Esophagus muscularis mucosa (tissue), 4 donors: ENCODE results near the gene GRID2. TPM values are rescaled to one million over a fixed set of nuclear protein-coding genes. Genes with fewer than 3 reads are reported as not detected.

Experiments
- DNase-seq: peaks from one replicate; pipeline ENCODE4 v3.0.0-alpha.2; 2017; ENCODE audit errors: extremely low spot score
- H3K27ac ChIP-seq, 4 donors: fragments of 200-600 bp; sonication (generic); replicated peaks in 1 of 4; 1 replicate in 3 of 4; 2 replicates in 1 of 4; pipeline ENCODE4 v1.5.1; 2016 to 2019; ENCODE audit warnings: mild to moderate bottlenecking in 1 of 4
- H3K27me3 ChIP-seq, 4 donors: fragments of 200-600 bp; sonication (generic); one replicate each; pipeline versions ENCODE4 v1.5.1 to v1.6.0; 2016 to 2019
- H3K36me3 ChIP-seq, 4 donors: fragments of 200-600 bp; sonication (generic); one replicate each; pipeline ENCODE4 v1.5.1; 2016 to 2019
- H3K4me1 ChIP-seq, 4 donors: fragments of 200-600 bp; sonication (generic); one replicate each; pipeline ENCODE4 v1.5.1; 2016 to 2019
- H3K4me3 ChIP-seq, 4 donors: fragments of 200-600 bp; sonication (generic); 1 replicate in 2 of 4; 2 replicates in 2 of 4; pipeline ENCODE4 v1.5.1; 2016 to 2019; ENCODE audit warnings: mild to moderate bottlenecking in 4 of 4, moderate library complexity in 1 of 4
- H3K9me3 ChIP-seq, 4 donors: fragments of 200-600 bp; sonication (generic); 1 replicate in 3 of 4; 2 replicates in 1 of 4; pipeline ENCODE4 v1.5.1; 2016 to 2019
- EP300 ChIP-seq: sonication (generic); formaldehyde crosslinking; IDR thresholded peaks from one replicate; pipeline ENCODE4 v1.6.1; 2017; ENCODE audit warnings: antibody characterized with exemption
- POLR2A ChIP-seq: fragments of 450-650 bp; IDR thresholded peaks from one replicate; pipeline ENCODE4 v1.6.1; 2017; ENCODE audit warnings: antibody characterized with exemption, moderate library complexity, mild to moderate bottlenecking, low read depth
- POLR2AphosphoS5 ChIP-seq, 2 donors: sonication (generic); formaldehyde crosslinking; IDR thresholded peaks; one replicate each; pipeline ENCODE4 v1.6.1; 2017; ENCODE audit warnings: antibody characterized with exemption in 2 of 2
- WGBS: methylation state at CpG from one replicate; pipeline ENCODE4 v1.1.5; 2018; 5-methylcytosine and 5-hydroxymethylcytosine counted together
- intact Hi-C: fragments of 100-400 bp; cut with DNase I; formaldehyde crosslinking; loops from one replicate; pipeline ENCODE4 v1.15.1; 2023
- total RNA-seq, 4 donors: library from RNA; depleted of rRNA; stranded (reverse); fragments of >200 nt; gene quantifications; one replicate each; pipeline versions ENCODE4 v1.1.0 to v1.2.1, GENCODE V29; 2016
- TF ChIP-seq, protein P1 (sequence below), 3 experiments: fragments of 200-600 bp in 2 of 3; fragments of 450-650 bp in 1 of 3; sonication (generic) in 2 of 3; IDR thresholded peaks; one replicate each; pipeline ENCODE4 v1.5.1; 2017 to 2019; ENCODE audit warnings: antibody characterized with exemption in 3 of 3, mild to moderate bottlenecking in 2 of 3, moderate library complexity in 1 of 3

The GRID2 gene
- total RNA-seq, 4 donors from 2014 or later, result 0.06 to 0.17 TPM; not detected in 2

GRCh38 chr4:93448691-93449293 lies 1145.0 kb downstream of the GRID2 start:
- H3K27ac ChIP-seq, result no peak overlapping the region
- H3K4me3 ChIP-seq, result no peak overlapping the region
- WGBS, result 88% methylated on average over 1 of the region's 1 CpG

DNA sequence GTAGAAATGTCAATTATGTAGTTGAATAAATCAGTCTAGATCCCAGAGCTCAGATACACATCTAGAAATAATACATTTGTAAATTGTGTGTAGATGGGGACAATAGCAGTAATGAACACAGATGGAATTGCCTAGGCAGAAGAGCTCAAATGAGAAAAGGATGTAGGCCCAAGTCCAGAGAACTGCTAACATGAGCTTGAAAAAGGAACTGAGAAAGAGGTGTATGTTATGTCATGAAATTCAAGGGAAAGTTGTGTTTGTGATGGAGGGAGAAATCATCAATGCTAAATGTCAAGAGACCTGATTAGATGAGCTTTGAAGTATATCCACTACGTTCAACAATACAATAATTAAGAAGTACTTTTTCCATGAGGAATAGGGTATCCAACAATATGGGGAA lies 1148.2 kb downstream of the GRID2 start:
- Histone ChIP-seq H3K4me1 (no peaks in the 10 kb centered on the region), H3K9me3 (no peaks in the 10 kb centered on the region), H3K36me3 (no peaks in the 10 kb centered on the region), H3K27me3 (no peaks in the 10 kb centered on the region), H3K4me3 (no peak overlapping the region), H3K27ac (no peak overlapping the region)
- no peak for TF ChIP-seq EP300
- DNase-seq, result no peak
- 57% methylated on average over 1 of the region's 1 CpG for WGBS
- intact Hi-C loops, result no loop called here

More at GRCh38 chr4:93448691-93449293, 1145.0 kb downstream of the GRID2 start:
- TF ChIP-seq EP300 (no peak), POLR2A (no peak), POLR2AphosphoS5 (IDR thresholded peaks at IDR 0.05) (no peak)
- TF ChIP-seq, protein P1, sequence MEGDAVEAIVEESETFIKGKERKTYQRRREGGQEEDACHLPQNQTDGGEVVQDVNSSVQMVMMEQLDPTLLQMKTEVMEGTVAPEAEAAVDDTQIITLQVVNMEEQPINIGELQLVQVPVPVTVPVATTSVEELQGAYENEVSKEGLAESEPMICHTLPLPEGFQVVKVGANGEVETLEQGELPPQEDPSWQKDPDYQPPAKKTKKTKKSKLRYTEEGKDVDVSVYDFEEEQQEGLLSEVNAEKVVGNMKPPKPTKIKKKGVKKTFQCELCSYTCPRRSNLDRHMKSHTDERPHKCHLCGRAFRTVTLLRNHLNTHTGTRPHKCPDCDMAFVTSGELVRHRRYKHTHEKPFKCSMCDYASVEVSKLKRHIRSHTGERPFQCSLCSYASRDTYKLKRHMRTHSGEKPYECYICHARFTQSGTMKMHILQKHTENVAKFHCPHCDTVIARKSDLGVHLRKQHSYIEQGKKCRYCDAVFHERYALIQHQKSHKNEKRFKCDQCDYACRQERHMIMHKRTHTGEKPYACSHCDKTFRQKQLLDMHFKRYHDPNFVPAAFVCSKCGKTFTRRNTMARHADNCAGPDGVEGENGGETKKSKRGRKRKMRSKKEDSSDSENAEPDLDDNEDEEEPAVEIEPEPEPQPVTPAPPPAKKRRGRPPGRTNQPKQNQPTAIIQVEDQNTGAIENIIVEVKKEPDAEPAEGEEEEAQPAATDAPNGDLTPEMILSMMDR (IDR thresholded peaks at IDR 0.05), result no peak
- Histone ChIP-seq H3K9me3 (no peaks in the 10 kb centered on the region), H3K36me3 (no peaks in the 10 kb centered on the region), H3K4me1 (no peaks in the 10 kb centered on the region), H3K27me3 (no peaks in the 10 kb centered on the region)
- no peak for DNase-seq
- intact Hi-C loops, result no loop called here

DNA sequence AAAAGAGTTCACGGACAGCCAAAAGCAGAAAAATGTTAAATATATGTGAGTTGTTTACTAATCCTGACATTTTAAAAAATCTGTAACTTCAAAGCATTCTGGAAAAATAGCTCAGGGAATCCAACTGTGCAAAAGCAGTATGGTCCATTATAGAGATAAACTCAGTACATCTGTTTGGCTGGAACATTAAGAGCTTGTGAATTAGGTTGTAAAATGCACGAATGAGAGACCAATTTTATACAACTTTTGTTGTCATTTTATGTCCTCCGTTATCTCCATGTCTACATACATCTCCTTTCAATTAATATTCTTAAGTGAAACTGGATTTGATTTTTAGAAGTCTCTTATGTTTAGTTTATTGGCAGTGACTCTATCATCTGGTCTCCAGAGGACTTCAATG lies 1157.8 kb downstream of the GRID2 start:
- intact Hi-C loops, result no loop called here
- TF ChIP-seq, protein P1 (IDR thresholded peaks at IDR 0.05), result no peak
- TF ChIP-seq EP300, result no peak
- no peak for TF ChIP-seq POLR2AphosphoS5 (IDR thresholded peaks at IDR 0.05)
- TF ChIP-seq POLR2A, result no peak
- Histone ChIP-seq H3K27me3 (no peaks in the 10 kb centered on the region), H3K4me3 (no peak overlapping the region), H3K36me3 (no peaks in the 10 kb centered on the region), H3K9me3 (no peaks in the 10 kb centered on the region), H3K4me1 (no peaks in the 10 kb centered on the region), H3K27ac (no peak overlapping the region)
- 53% methylated on average over 3 of the region's 3 CpGs for WGBS
- DNase-seq, result no peak

GRCh38 chr4:93466446-93466845 lies 1162.7 kb downstream of the GRID2 start:
- Histone ChIP-seq H3K36me3 (no peaks in the 10 kb centered on the region), H3K27me3 (no peaks in the 10 kb centered on the region), H3K27ac (no peak overlapping the region), H3K4me1 (no peaks in the 10 kb centered on the region), H3K4me3 (no peak overlapping the region), H3K9me3 (no peaks in the 10 kb centered on the region)
- WGBS, result 95% methylated on average over 2 of the region's 2 CpGs
- DNase-seq, result no peak
- TF ChIP-seq, protein P1 (IDR thresholded peaks at IDR 0.05), result no peak
- TF ChIP-seq POLR2AphosphoS5 (IDR thresholded peaks at IDR 0.05) (no peak), POLR2A (no peak), EP300 (no peak)
- intact Hi-C loops, result no loop called here

DNA sequence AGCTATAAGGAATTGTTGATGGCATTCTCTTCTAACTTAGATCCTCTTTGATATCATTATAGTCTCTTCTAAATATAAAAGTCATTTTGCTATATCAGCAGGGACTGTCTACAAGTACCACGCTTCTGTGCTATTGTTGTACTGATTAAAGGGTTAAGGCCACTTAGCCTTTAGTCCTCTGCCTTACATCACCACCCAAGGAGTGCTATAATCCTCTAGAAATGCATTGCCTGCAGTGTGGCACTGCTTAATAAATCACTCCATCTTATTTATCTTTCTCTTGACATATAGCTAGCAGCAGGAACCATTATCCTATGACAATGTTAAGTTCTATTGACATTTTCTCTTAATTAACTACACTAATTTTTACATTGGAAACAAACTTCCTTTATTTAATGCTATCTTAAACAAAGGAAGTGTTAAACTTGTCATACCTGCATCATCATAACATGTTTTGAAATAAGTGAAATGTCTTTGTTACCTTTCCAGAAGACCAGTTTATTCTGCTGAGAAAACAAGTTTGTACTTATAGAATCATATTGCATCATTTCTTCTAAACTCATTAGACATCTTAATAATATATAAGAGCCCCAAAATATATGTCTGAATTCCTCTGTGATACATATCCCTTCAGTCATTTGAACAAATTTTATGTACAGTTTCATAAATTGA lies 1163.9 kb downstream of the GRID2 start:
- intact Hi-C loops, result no loop called here
- Histone ChIP-seq H3K27me3 (no peaks in the 10 kb centered on the region), H3K4me3 (no peak overlapping the region), H3K27ac (no peak overlapping the region), H3K36me3 (no peaks in the 10 kb centered on the region), H3K4me1 (no peaks in the 10 kb centered on the region), H3K9me3 (no peaks in the 10 kb centered on the region)
- 79% methylated on average over 1 of the region's 1 CpG for WGBS
- no peak for DNase-seq
- TF ChIP-seq POLR2AphosphoS5 (IDR thresholded peaks at IDR 0.05) (no peak), POLR2A (no peak), EP300 (no peak)
- TF ChIP-seq, protein P1 (IDR thresholded peaks at IDR 0.05), result no peak
